Testis (tissue), 3 donors: ENCODE results near the gene HRK. TPM values are rescaled to one million over a fixed set of nuclear protein-coding genes. Genes with fewer than 3 reads are reported as not detected.

Experiments used
- DNase-seq: peaks from one replicate; pipeline ENCODE4 v3.0.0-alpha.2; 2019
- H3K27ac ChIP-seq, 2 donors: fragments of 200-600 bp; sonication (generic); one replicate each; pipeline ENCODE4 v1.5.1; 2019
- H3K27me3 ChIP-seq: fragments of 200-600 bp; sonication (generic); one replicate; pipeline ENCODE4 v1.5.1; 2019
- H3K36me3 ChIP-seq: fragments of 200-600 bp; sonication (generic); one replicate; pipeline ENCODE4 v1.5.1; 2017; ENCODE audit warnings: low read depth; ENCODE audit errors: missing control alignments
- H3K4me1 ChIP-seq: fragments of 200-600 bp; sonication (generic); one replicate; pipeline ENCODE4 v1.5.1; 2019
- H3K4me3 ChIP-seq, 2 donors: fragments of 200-600 bp; sonication (generic); one replicate each; pipeline ENCODE4 v1.5.1; 2017 to 2019
- H3K9me3 ChIP-seq: fragments of 200-600 bp; sonication (generic); one replicate; pipeline ENCODE4 v1.5.1; 2017
- POLR2A ChIP-seq: fragments of 450-650 bp; IDR thresholded peaks from one replicate; pipeline ENCODE4 v1.6.1; 2017; ENCODE audit warnings: antibody characterized with exemption, mild to moderate bottlenecking, moderate library complexity
- WGBS, 2 donors: methylation state at CpG; one replicate each; pipeline ENCODE4 v1.1.5; 2018; 5-methylcytosine and 5-hydroxymethylcytosine counted together
- intact Hi-C: fragments of 100-400 bp; cut with DNase I; formaldehyde crosslinking; loops from one replicate; pipeline ENCODE4 v1.15.1; 2023; ENCODE audit warnings: low total_unique reads
- polyA plus RNA-seq: library from polyadenylated mRNA; stranded (reverse); fragments of 350-450 nt; fragmentation: Illumina TruSeq; extraction: RNeasy Lipid Tissue Mini Kit (QIAGEN cat#74804); gene quantifications from one replicate; pipeline ENCODE4 v1.2.3, GENCODE V29; 2014; ENCODE audit warnings: low read depth, low replicate concordance; ENCODE audit not compliant: insufficient read depth
- total RNA-seq, 2 donors: library from RNA; depleted of rRNA; stranded (reverse); fragments of >200 nt; gene quantifications; one replicate each; pipeline ENCODE4 v1.2.3, GENCODE V29; 2016
- TF ChIP-seq, protein P1 (sequence below), 3 experiments: fragments of 450-650 bp in 2 of 3; fragments of 200-600 bp in 1 of 3; sonication (generic) in 1 of 3; IDR thresholded peaks; one replicate each; pipeline ENCODE4 v1.5.1; 2016 to 2019; ENCODE audit warnings: antibody characterized with exemption in 3 of 3, mild to moderate bottlenecking in 2 of 3, moderate library complexity in 1 of 3

The HRK gene
- total and polyA plus RNA-seq, 3 donors from 2014 or later, result 0.57 to 2.5 (median 1.4) TPM

- intact Hi-C loops, result no loop called here
- no peak for DNase-seq
- TF ChIP-seq, protein P1, sequence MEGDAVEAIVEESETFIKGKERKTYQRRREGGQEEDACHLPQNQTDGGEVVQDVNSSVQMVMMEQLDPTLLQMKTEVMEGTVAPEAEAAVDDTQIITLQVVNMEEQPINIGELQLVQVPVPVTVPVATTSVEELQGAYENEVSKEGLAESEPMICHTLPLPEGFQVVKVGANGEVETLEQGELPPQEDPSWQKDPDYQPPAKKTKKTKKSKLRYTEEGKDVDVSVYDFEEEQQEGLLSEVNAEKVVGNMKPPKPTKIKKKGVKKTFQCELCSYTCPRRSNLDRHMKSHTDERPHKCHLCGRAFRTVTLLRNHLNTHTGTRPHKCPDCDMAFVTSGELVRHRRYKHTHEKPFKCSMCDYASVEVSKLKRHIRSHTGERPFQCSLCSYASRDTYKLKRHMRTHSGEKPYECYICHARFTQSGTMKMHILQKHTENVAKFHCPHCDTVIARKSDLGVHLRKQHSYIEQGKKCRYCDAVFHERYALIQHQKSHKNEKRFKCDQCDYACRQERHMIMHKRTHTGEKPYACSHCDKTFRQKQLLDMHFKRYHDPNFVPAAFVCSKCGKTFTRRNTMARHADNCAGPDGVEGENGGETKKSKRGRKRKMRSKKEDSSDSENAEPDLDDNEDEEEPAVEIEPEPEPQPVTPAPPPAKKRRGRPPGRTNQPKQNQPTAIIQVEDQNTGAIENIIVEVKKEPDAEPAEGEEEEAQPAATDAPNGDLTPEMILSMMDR (IDR thresholded peaks at IDR 0.05), result no peak
- no peak for TF ChIP-seq POLR2A
- 50 to 63% methylated on average over 8 of the region's 8 CpGs for WGBS, 2 donors
- no peaks in the 10 kb centered on the region for H3K4me1 ChIP-seq
- H3K36me3 ChIP-seq, result no peaks in the 10 kb centered on the region
- no peaks in the 10 kb centered on the region for H3K9me3 ChIP-seq
- no peaks in the 10 kb centered on the region for H3K27me3 ChIP-seq
- no peak overlapping the region for H3K4me3 ChIP-seq
- no peak overlapping the region for H3K27ac ChIP-seq
Measured at GRCh38 chr12:116926283-116927243, 45.3 kb upstream of the HRK start.

GRCh38 chr12:116924558-116925453 is 43.6 kb upstream of the HRK start:
- Histone ChIP-seq H3K36me3 (no peaks in the 10 kb centered on the region), H3K4me3 (no peak overlapping the region), H3K27ac (no peak overlapping the region), H3K4me1 (no peaks in the 10 kb centered on the region), H3K9me3 (no peaks in the 10 kb centered on the region), H3K27me3 (no peaks in the 10 kb centered on the region)
- TF ChIP-seq, protein P1 (IDR thresholded peaks at IDR 0.05), result no peak
- TF ChIP-seq POLR2A, result no peak
- 77 to 89% methylated on average over 5 of the region's 5 CpGs for WGBS, 2 donors
- intact Hi-C loops, result no loop called here
- no peak for DNase-seq

DNA sequence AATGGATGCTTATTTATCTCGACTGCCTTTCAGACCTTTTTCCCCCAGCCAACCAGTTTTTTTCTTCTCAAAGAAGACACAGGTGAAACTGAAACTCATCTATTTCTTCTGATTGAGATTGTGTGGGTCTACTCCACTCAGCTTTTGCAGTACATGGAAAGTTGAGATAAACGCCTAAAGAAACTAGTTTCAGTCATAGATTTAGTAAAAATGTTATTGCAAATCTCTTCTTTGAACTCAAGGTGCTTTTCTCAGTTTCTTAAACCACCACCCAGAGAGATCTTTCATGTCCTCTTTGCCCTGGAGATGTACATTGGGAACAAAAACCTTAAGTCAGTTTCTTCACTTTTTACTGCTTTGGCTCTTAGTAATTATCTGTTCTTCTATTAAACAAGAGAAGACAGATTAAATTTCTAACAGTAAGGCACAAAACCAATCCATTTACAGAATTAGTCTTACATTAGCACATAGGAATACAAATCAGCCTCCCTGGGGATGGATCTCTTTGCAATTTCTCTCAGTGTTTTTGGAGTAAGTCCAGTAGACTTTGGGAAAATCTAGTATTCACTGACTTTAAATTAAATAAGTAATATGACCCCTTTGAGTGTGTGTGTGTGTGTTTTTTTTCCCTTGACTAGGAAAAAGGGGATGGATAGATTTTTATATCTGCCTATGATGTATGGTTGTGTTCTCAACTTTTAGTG is 41.1 kb upstream of the HRK start:
- WGBS, 2 donors, result 82 to 90% methylated on average over 2 of the region's 2 CpGs
- DNase-seq, result no peak
- no peak overlapping the region for H3K4me3 ChIP-seq
- no peaks in the 10 kb centered on the region for H3K27me3 ChIP-seq
- no peaks in the 10 kb centered on the region for H3K36me3 ChIP-seq
- H3K9me3 ChIP-seq, result no peaks in the 10 kb centered on the region
- TF ChIP-seq POLR2A, result no peak
- H3K27ac ChIP-seq, result no peak overlapping the region
- no peaks in the 10 kb centered on the region for H3K4me1 ChIP-seq
- intact Hi-C loops, result no loop called here

DNA sequence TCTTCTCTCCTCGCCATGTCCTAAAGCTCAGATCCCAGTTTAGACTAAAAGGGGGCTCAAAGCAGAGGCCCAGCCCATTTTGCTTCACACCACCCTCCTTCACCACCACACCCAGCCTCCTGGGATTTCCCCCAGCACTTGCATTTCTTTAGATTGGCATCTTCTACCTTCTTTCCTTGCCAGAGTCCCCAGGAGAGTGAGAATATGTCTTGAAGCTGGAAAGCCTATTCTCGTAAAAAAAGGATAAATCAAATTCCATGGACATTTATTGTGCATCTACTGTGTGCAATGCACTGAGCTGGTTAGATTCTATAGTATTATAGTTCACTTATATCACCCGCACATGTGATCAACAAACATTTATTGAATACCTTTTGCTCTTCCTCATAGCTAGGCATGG is 39.7 kb upstream of the HRK start:
- Histone ChIP-seq H3K36me3 (no peaks in the 10 kb centered on the region), H3K4me3 (no peak overlapping the region), H3K9me3 (no peaks in the 10 kb centered on the region), H3K4me1 (no peaks in the 10 kb centered on the region), H3K27me3 (no peaks in the 10 kb centered on the region), H3K27ac (no peak overlapping the region)
- no peak for TF ChIP-seq POLR2A
- TF ChIP-seq, protein P1 (IDR thresholded peaks at IDR 0.05), result no peak
- WGBS, 2 donors, result 90 to 94% methylated on average over 3 of the region's 3 CpGs
- no peak for DNase-seq
- intact Hi-C loops, result no loop called here
